ENCODE data around the gene RPS6KA5. TPM values are rescaled to one million over a fixed set of nuclear protein-coding genes. Genes with fewer than 3 reads are reported as not detected.

The RPS6KA5 gene
- total and polyA plus RNA-seq, 9 of the 15 experiments (the other 6 are each of a cell fraction or from before 2014, with no cell fraction given), result 0.88 to 7.7 (median 4.7) TPM

DNA sequence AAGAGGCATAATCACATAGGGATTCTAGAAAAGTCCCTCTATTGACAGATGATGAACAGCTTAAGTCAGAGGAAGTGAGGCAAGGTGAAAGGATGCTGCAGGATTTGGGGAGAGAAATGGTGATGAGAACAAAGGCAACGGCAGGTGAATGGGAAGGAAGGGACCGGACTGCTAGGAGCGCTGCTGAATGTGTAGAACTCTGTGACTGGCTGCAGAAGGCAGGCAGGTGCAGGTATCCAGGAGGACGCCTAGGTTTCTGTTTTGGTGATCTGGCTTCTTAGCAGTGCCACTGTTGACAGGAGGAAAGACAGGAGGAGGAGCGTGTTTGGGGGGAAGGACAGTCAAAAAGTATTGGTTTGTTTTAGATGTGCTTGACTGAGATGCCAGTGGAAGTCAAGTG lies 185.8 kb downstream of the RPS6KA5 start:
- in situ Hi-C loops (cut with MboI) (no loop called here), intact Hi-C loops (cut with micrococcal nuclease) (no loop called here)
- Histone ChIP-seq H3K4me1 (replicated peaks in 1 of 2; ENCODE audit: control insufficient read depth in 2 of 2, insufficient read depth in 2 of 2, low read length in 2 of 2) (no peaks in the 10 kb centered on the region), H3K27me3 (ENCODE audit: control insufficient read depth in 2 of 2, insufficient read depth in 2 of 2, low read length in 2 of 2) (no peaks in the 10 kb centered on the region), H3K9ac (ENCODE audit: insufficient read depth in 1 of 2, low read depth in 2 of 2, low read length in 2 of 2) (no peak overlapping the region), H4K20me1 (replicated peaks; ENCODE audit: control insufficient read depth, insufficient read depth, low read length) (no peaks in the 10 kb centered on the region), H2AFZ (ENCODE audit: low read depth, low read length) (no peak overlapping the region), H3K36me3 (ENCODE audit: control insufficient read depth, insufficient read depth, low read length) (peaks cover 6% of the 10 kb centered on the region; the same call in 1 of the 3 replicates), H3K27ac (ENCODE audit: extremely low read depth, low read depth, low read length) (no peak overlapping the region), H3K4me2 (ENCODE audit: insufficient read depth, low read length) (no peak overlapping the region), H3K9me3 (replicated peaks; ENCODE audit: control insufficient read depth, insufficient read depth, low read depth, low read length) (no peaks in the 10 kb centered on the region), H3K79me2 (ENCODE audit: control insufficient read depth, insufficient read depth, low read length) (no peaks in the 10 kb centered on the region), H3K9me1 (ENCODE audit: control insufficient read depth, insufficient read depth, low read length) (no peaks in the 10 kb centered on the region), H3K4me3 (no peak overlapping the region)
- DNase-seq (ENCODE audit: extremely low read depth in 1 of 4, low spot score in 3 of 4) (no peak), FAIRE-seq (no peak), ATAC-seq (no peak)
- 68% methylated on average over 5 of the region's 5 CpGs for WGBS (ENCODE audit: insufficient coverage, low coverage, missing lambda C conversion rate)
- no TSS peak for BruUV-seq (replicated peaks)
- no peak for TF ChIP-seq NFIC (IDR thresholded peaks at IDR 0.05)
- TF ChIP-seq MEIS2 (IDR thresholded peaks at IDR 0.05; ENCODE audit: partially characterized antibody), result no peak
- no peak for TF ChIP-seq HMG20B (CRISPR knock-in tag; IDR thresholded peaks at IDR 0.05)
- no peak for TF ChIP-seq ZC3H11A (IDR thresholded peaks at IDR 0.05; ENCODE audit: low read depth, low read length)
- no peak for TF ChIP-seq CHD2 (IDR thresholded peaks at IDR 0.05; ENCODE audit: low read depth, low read length)
- no peak for TF ChIP-seq MAFF (IDR thresholded peaks at IDR 0.05; ENCODE audit: low read length)
- no peak for TF ChIP-seq MYNN (IDR thresholded peaks at IDR 0.05)
- no peak for TF ChIP-seq MYNN (CRISPR knock-in tag; IDR thresholded peaks at IDR 0.05)
- no peak for TF ChIP-seq SMARCB1 (IDR thresholded peaks at IDR 0.05; ENCODE audit: insufficient read length, low read depth)
- ChIA-PET CTCF (ENCODE audit: low intra/inter-chr PET ratio) (no interaction called here), POLR2A (no interaction called here)
